Measurements from ENCODE around the gene MALT1.

- TF ChIP-seq CTCF (IDR thresholded peaks at IDR 0.05) (no peak), EZH2 (IDR thresholded peaks at IDR 0.05; ENCODE audit: borderline replicate concordance, insufficient read depth, low read depth, low read length, poor library complexity, severe bottlenecking) (no peak)
Measured at GRCh38 chr18:58637946-58638345, 33.3 kb upstream of the MALT1 start.

All from B cell (primary cell).